ENCODE results near the gene SFR1.
A peak's percentile ranks its signal among the peaks of the same experiment; 100 is the strongest.
"Not testable (repeated sequence)": the region's sequence is repeated elsewhere in the genome, so short reads cannot be mapped to it uniquely, and the experiment has no call there.

SFR1 gene

DNA sequence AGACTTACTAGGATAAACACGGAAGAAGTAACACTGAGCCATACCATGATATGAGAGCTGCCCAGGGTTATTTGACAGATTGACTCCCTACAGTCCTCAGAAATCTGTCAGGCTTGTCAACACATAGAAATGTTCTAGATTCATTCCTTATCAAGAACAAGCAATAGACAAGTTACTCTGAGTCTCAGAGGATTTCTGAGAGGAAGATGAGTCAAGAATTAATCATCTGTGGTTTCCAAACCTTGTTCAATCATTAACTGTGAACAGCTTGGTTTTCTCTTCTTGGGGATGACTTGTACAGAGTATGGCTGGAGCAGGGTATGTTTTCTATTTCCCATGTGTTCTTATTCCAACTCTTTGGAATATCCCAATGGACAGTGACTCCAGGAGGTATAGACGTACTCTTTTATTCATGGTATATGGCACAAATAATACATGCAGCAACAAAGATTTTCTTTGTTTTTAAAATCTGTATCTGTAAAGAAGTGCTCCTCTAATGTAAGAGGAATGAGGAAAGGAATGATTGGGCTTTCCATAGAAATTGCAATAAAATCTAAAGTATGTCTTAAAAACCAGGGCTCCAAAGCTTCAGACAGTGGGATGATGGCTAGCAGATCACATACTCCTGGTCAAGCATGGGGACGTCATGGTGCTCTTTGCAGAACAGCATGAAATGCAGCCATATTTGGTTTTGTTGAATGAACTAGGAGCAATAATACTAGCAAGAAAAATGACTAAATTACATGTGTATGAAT lies 11.9 kb upstream of the SFR1 start:
- DNase-seq (ENCODE audit: low spot score) = peak; percentile 91

- DNase-seq (ENCODE audit: low spot score) = no peak
These were observed 8.5 kb upstream of the SFR1 start for GRCh38 chr10:104113376-104113956.

DNA sequence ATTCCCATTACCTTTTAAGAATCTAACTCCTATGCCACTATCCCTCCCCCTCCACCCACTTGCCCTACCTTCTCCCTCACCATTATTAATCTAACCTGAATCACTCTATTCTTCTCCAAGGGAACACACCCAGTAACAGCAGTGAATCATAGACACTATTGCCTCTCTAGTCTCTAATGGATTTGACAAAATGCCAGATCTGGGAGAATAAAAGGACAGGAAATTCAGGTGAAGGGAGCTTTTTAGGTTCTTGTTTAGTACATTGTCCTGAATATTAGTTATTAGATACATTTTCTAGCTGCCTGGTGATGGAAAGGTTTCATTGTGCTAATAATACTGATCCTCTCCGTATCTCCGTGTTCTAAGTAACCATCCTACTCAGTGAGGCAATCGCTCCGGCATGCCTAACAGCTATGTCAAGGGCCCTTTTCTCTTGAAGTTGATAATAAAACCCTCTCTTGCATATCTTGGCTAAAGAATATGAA lies 4.1 kb upstream of the SFR1 start:
- peak; percentile 29 for DNase-seq (ENCODE audit: low spot score)

- no peak for DNase-seq (ENCODE audit: low spot score)
These were observed 2.0 kb upstream of the SFR1 start for GRCh38 chr10:104119996-104120395.

- no peak for DNase-seq (ENCODE audit: low spot score)
These were observed 1.5 kb upstream of the SFR1 start for GRCh38 chr10:104120512-104120902.

GRCh38 chr10:104120903-104121484 lies 977 bp upstream of the SFR1 start:
- DNase-seq (ENCODE audit: low spot score) = peak; percentile 97

DNA sequence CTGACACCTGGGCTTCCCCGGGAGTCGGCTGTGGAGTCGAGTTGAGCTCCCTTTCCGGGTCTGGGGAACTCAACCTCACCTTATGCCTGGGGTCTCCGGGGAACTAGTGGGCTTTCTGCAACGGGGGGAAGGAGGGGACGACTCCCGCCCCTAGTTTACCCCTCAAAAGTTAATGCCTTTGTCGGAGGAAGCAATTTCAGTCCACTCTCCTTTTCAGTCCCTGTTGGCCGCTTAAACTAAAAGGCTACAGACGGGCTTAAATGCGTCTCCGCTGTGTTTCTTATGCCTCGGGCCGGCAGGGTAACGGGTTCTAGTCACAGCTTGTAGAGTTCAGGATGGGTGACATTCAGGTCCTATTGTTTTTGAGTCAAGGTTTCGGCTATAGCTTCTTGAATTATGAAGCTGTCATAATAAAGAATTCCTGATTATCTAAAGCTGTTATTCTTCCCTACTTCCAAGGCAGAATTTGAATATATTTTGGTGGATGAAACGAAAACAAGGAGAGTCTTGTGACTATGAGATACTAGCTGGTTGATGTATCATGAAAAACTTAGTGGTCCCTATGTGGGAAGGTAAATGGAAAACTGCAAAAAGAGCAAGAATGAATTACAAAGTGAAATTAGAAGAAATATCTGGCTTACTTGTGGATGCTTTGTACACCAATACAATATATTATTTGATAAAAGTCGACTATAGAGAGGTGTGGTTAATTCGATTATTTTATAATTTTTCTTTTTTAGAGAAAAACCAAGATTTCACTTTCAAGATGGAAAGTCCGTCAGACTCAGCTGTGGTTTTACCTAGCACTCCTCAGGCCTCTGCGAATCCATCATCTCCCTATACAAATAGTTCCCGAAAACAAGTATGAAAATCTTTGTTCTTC lies 495 bp downstream of the SFR1 start:
- peak; percentile 54 for DNase-seq (ENCODE audit: low spot score)

DNA sequence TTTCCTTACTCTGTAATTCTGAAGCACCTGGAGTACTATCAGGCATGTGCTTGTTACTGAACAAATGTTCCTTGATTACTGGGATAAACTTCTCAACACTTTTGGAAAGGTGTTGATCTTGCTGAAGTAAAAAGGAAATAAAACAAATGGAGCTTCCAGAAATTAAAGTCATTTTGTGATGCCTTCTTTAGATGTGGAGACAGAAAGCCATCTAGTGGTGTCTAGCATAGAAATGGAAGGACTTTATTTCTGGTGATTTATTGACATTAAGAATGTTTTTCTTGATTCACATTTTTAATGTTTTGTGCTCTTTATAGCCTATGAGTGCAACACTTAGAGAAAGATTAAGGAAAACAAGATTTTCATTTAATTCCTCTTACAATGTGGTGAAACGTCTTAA lies 1.4 kb downstream of the SFR1 start:
- peak; percentile 63 for DNase-seq (ENCODE audit: low spot score)

DNA sequence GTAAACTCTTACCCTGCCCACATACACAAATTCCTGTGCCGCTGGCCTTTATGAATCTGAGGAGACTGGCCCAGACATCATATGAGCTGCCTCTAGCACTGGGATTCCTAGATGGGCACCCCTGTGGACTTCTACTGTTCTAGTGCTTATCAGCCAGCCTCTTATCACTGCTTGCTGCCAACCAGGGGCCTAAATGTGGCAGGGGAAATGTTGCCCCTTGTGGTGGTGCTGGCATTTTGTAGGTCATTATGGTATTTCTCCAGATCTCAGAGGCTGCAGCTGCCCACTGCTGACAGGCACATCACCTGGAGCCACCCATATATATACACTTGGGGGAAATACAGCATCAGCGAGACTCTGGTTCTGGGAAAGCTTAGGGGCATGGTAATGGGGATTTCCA lies 5.4 kb downstream of the SFR1 start:
- peak; percentile 43 for DNase-seq (ENCODE audit: low spot score)

- no peak for DNase-seq (ENCODE audit: low spot score)
These were observed 6.2 kb downstream of the SFR1 start for GRCh38 chr10:104128214-104128613.

DNA sequence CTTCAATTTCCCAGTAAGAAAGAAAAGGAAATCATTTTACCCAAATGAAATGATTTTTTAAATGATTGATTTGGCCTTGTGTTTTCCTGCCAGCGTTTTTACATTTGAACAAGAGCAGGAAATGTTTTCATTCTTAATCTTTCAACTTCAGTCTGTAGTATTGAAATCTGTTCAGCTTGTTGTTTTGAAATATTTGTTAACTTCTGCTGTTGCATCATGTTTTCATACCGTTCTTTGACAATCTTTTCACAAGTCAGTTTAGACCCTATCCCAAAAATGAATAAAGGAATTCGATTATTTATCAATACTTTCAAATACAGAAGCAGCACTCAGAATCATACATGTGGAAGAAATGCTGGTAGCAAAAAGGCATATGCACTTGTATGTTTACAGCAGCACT lies 8.1 kb downstream of the SFR1 start:
- DNase-seq (ENCODE audit: low spot score) = no peak

GRCh38 chr10:104138131-104138530 lies 16.2 kb downstream of the SFR1 start:
- no peak for DNase-seq (ENCODE audit: low spot score)

- peak; percentile 56 for DNase-seq (ENCODE audit: low spot score)
These were observed 17.2 kb downstream of the SFR1 start for GRCh38 chr10:104139221-104139620.

DNA sequence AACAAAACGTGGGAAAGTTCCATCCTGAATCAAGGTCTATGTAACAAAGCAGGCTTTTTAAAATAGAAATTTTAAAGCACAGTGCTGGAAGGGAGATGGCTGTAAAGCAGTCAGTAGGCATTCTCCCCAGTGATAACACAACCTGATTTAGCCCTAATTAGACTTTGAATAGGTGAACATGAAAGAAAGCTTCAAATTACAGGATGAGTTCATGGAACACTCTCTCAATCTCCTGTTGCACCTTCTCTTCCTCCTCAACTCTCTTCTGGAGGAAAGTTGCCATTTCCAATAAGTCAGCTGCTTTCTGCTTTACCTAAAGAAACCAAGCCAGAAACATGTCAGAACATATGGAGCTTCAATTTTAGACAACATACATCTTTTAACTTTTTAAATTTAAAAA lies 20.1 kb downstream of the SFR1 start:
- DNase-seq (ENCODE audit: low spot score) = no peak

- no peak for DNase-seq (ENCODE audit: low spot score)
These were observed 21.9 kb downstream of the SFR1 start for GRCh38 chr10:104143829-104144228.

- DNase-seq (ENCODE audit: low spot score) = no peak
These were observed 23.0 kb downstream of the SFR1 start for GRCh38 chr10:104144931-104145330.

- peak; percentile 13 for DNase-seq (ENCODE audit: low spot score)
These were observed 24.9 kb downstream of the SFR1 start for GRCh38 chr10:104146882-104147281.

GRCh38 chr10:104150139-104150538 lies 28.2 kb downstream of the SFR1 start:
- DNase-seq (ENCODE audit: low spot score) = no peak

DNA sequence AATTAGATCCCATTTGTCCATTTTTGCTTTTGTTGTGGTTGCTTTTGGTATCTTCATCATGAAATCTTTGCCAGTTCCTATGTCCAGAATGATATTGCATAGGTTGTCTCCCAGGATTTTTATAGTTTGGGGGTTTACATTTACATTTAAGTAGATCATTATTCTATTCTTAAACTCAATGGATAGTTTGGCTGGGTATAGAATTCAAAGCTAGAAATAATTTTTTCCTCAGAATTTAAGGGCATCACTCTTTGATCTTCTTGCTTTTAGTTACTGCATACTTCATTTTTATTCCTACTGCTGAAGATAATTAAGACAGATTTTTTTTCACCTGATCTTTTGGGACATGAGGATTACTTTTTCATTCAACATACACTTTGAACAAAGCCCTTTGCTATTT lies 29.8 kb downstream of the SFR1 start:
- DNase-seq (ENCODE audit: low spot score) = no peak

- no peak for DNase-seq (ENCODE audit: low spot score)
These were observed 33.6 kb downstream of the SFR1 start for GRCh38 chr10:104155591-104155990.

DNA sequence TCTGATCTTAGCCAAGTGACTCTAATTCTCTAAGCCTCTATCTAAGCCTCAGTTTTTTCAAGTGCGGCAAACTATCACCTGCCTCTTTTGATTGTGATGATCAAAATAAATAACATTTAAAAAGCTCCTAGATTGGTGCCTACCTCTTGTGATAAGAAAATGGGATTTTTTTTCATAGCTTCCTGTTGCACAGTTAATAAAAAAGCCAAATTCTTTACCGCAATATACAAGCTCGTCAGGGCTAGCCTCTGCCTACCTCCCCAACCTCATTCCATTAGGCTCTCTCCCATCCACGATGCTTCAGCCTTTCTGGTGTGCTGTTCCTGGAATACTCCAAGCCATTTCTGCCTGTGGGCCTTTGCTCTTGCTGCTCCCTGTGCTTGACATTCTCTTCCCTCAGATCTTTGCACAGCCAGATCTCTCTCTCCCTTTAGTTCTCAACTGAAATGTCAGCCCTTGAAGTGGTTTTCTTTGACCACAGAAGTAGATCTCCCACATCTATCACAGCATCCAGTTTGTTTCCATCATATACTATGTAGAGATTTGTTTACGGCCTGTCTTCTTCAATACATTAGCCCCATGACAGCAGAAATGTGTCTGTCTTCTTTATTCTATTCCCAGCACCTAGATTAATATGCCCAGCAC lies 48.8 kb downstream of the SFR1 start:
- DNase-seq (ENCODE audit: low spot score) = no peak

- DNase-seq (ENCODE audit: low spot score) = not testable (repeated sequence)
These were observed 52.2 kb downstream of the SFR1 start for GRCh38 chr10:104174136-104174535.

Measured in RKO (cell line).